Measurements from ENCODE around the gene PRR16.

PRR16 gene

GRCh38 chr5:120464627-120465435 is 731 bp downstream of the PRR16 start:
- no peak for DNase-seq

- no peak for DNase-seq
These were observed 1.4 kb downstream of the PRR16 start for GRCh38 chr5:120465436-120465961.

GRCh38 chr5:120466341-120467006 is 2.4 kb downstream of the PRR16 start:
- DNase-seq = no peak

DNA sequence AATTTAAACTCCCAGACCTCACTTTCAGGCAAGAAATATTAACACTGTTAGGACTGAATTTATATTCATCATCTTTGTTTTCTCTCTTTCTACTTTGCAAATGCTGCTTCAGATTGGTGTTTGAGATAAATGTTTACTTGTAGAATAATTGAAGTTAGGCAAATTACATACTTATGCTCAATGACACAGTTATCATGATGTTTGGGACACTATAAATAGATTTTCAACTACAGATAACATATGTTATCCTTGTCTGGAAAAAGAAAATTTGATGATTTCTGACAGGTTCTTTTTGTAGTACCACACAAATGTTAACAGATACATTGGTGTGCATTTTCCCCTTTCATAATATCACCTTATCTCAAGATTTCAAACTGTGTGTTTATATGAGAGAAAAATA is 7.9 kb downstream of the PRR16 start:
- DNase-seq = no peak

GRCh38 chr5:120472911-120473310 is 8.8 kb downstream of the PRR16 start:
- DNase-seq = no peak

DNA sequence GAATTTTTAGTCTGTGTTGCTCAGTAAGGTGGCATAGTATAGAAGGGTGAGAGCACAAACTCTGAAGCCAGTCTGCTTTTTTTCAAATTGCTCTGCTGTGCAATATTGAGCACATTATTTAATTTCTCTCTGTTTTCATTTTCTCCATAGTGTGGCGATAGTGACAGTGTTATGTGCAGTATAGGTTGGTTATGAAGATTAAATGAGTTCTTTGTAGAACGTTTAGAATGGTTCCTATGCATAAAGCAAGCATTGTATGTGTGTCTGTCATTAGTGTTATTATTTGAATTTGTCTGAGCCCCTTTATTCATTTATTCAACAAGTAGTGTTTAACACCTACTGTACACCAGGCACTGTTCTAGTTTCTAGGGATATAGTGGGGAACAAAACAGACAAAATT is 9.2 kb downstream of the PRR16 start:
- no peak for DNase-seq

DNA sequence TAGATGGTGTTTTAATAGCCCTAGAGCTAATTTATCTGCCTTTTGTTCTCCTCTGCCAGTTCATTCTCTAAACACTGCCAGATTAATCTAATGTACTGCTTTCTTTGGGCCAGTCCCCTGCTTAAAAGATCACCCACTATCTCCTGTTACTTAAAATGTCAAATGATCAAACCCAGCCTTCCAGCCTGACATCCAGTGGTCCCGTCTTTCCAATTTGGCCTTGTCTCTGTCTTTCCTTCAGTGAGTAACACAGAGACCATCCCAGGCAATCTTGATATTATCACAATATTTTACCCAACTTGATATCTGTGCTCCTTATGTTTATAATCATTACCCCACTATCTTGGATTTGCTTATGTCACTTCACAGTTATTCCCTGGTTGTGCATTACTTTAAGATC is 12.0 kb downstream of the PRR16 start:
- no peak for DNase-seq

- no peak for DNase-seq
These were observed 15.0 kb downstream of the PRR16 start for GRCh38 chr5:120479066-120479465.

DNA sequence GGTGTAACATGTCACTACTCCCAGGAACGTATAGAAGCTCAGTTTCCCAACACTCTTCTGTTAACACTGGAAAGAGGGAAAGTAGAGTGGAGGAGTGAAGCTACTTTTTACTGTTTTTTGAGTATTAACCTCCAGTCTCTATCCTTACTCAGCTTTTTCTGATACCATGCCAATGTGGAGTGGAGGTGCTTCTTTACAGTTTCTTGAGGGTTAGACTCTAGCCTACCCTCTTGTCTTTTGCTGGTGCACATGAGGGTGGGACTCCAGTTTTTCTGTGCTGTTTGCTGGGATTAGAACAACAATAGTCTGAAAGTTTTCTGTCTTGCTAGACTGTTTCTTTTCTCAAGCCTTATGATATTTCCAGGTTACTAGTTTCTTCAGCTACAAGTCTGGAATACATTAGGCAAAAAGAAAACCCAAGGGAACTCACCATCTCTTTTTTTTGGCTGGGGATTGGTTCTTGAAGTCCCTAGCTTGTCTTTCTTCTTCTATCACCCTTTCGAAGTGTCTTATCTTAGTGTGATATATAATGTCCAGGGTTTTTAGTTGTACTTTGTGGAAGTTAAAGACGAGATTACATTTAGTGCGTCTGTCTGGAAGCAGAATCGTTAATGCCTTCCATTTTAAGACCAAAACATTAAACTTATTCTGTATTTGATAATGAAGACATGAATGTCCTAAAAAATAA is 35.9 kb downstream of the PRR16 start:
- no peak for DNase-seq

DNA sequence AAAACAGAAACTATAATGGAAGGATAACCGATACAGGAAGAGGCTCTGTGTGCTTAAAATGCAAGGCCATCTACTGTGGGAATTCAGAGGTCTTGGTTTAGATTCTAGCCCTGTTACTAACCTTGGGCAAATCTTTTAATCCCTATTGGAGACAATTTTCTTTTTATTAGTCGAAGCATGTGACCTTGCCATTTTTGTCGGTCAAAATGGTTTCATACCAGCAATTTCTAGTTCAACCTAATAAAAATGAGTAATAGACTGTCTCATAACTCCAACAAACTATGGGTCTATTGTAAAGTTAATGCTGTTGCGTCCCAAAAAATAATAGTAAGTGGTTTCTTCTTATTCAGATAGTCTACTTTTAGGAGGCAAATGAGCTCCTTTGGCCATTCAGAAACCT is 38.4 kb downstream of the PRR16 start:
- no peak for DNase-seq

GRCh38 chr5:120503341-120503740 is 39.2 kb downstream of the PRR16 start:
- DNase-seq = no peak

DNA sequence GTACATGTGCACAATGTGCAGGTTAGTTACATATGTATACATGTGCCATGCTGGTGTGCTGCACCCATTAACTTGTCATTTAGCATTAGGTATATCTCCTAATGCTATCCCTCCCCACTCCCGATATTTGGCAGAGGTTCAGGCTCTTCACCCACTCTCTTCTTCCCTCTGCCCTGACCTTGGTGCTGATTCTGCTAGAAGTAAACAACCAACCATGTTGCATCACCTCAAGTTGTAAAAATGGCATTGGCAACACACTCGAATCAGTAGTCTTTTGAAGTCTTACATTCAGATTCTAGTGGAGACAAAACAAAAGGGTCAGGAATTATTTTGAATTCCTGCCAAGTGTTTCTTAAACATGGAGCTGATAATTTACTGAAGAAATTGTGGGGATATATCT is 40.0 kb downstream of the PRR16 start:
- DNase-seq = no peak

- no peak for DNase-seq
These were observed 43.1 kb downstream of the PRR16 start for GRCh38 chr5:120507197-120507596.

DNA sequence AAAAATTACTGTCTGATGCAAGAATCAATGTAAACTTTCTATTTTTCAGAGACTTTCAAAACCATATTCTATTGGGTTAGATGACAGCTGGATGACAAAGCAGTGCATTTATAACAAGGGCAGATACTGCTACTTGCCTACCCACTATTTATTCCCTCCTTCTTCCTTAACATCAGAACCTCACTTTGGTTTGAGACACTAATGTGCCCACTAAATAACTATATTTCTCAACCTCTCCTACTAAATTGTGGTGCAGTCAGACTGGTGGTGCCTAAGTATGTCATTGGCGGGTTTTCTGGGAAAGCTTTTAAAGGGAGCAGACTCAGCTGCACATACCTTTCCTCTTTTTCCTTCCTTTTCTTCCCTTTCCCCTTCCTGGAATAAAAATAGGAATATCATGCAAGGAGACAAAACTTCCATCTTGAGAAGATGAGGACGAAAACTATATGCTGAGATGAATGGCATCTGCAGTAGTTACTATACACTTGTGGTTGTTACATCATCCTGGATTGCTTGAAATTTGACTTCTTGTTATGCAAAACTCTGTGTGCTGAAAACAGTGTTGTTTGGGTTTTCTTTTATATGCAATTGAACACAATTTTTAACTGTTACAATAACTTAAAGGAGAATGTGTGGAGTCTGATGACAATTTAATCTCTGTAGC is 43.8 kb downstream of the PRR16 start:
- no peak for DNase-seq

- no peak for DNase-seq
These were observed 45.0 kb downstream of the PRR16 start for GRCh38 chr5:120509053-120509452.

DNA sequence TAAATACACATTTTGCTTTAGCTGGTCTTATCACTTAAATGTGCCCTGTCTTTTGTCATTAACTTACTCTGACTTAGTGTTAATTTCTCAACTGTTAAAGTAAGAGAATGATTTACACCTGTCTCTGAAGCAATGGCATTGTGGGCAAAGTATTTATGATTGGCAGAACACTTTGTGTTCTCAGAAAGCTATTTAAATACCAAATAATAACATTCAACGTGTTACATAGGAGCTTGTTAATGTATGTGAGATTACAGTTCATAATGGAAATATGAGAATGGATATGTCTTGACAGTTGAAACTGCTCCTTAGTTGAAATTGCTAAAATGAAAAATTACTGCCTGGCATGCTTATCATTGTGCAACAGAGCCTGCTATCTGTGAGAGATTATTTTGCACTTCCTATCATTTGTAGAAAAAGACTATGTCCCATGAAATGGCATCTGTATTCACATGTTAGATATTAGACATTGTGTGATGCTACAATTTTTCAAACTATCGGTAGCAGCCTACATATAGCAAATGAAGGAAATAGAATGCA is 46.1 kb downstream of the PRR16 start:
- no peak for DNase-seq

DNA sequence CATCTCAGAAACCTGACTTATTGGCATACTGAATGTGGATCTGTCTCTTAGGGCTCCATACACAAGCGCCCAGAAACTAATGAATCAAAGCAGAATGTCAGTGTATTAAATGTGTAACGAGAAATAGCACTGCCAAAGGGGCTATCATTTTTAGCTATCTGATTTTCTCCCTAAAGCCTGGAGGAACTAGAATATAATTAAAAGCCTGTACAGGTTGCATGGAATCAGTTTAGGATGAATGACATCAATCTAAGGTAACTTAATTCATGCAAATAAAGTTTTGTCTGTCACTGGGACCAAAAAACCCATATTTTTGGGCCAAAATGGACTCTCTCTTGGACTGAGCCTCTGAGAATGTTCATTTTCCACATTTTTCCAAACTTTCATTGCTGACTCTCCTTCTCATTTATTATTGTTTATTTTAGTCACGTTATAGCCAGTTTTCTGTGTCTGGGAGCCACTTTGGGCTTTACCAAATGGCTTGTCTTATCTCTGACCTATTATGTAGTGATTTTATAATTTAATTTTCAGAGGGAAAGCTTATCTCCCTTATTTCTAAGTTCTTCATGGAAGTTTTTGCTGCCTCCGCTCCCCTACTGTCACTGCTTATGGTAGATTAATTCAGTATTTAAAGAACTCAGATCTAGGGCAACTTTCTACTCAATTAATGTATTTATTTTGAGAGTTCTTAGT is 47.0 kb downstream of the PRR16 start:
- no peak for DNase-seq

DNA sequence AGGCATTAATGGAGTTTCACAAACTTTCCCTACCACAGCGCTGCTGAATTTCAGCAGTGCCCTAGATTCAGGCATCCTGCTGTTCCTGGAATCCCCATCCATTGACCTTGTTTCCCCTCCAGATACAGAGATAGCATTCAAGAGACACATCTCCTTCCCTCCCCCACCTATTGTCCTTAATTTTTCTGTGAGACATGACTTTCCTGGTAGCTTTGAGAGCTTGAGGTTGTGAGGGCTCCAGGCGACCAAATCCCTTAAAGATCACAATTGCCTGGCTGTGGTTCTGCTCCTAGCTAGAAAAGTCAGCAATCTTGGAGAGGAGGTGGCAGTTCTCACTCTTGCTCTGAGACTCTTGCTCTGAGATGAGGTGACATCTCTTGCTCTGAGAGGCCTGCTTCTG is 48.0 kb downstream of the PRR16 start:
- DNase-seq = no peak

DNA sequence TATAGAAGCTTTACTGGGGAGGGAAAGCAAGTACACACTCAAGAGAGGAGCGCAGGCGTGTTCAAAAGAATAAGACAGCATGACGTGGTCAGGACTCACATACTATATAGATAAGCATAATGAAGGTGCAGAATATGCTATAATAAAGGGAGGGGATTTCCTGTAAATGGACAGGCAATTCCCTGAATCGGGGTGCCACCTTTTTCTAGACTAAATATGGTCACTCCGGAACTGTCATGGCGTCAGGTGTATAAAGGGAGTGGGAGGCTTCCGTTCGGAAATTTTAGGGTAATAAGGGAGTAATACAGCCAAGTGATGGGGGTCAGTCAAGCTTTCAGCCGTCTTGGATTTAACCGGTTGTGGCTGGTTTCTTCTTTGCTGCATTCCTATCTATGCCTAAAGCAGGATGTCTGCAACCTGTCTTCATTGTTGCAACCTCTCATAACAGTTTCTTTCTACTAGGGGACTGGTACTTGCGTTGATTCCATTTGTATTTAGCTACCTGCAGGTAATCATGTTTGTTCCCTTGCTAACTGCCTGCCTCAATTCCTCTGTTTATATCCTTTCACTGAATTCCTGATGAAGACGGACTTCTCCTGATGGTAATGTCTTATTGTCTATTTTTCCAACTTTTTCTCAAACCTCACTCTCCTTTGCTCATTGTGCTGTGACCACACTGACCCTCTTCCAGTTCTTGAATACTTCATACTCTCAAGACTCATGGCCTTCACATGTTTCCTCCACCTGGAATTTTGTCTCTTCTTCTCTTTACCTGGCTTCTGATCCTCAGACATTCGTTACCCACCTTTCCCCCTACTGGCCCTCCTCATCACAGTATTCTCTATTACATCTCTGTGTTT is 48.9 kb downstream of the PRR16 start:
- DNase-seq = no peak

GRCh38 chr5:120516805-120517204 is 52.7 kb downstream of the PRR16 start:
- no peak for DNase-seq

DNA sequence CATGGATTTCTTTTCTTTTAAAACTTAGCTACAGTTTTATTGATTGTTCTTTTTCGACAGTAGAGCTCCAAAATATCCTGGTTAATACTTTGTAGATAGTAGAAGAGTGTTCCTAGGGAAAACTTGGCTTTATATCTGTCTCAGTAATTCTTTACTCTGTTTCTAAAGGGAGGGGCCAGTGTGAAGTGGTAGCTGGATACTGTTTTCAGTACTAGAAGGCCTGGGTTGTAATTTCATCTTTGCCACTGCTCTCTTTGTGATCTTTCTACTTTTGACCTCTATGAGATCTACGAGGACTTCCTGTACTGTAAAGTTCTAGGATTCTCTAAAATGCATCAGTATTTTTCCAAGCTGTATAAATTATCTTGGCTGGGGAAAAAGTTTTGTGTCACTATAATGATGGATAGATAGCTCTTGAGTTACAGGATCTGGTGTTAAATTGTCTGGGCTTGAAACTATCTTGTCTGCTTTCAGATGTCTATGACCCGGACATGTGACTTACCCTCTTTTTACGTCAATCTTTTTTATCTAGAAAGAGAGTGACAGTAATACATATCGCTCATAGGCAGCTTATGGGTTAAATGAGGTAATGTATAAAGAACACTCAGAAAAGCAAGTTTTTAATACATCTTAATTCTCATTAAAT is 53.6 kb downstream of the PRR16 start:
- DNase-seq = no peak

Data from SIG-M5 (cell line).